NCI-H526 treated with DMSO at 0.1 percent for 48 hours (cell line): Measurements from ENCODE around the gene ESRRG.

Experiments used
- DNase-seq: peaks from one replicate; lab custom pipeline; 2025; lab: John Stamatoyannopoulos, UW

Gene ESRRG

DNA sequence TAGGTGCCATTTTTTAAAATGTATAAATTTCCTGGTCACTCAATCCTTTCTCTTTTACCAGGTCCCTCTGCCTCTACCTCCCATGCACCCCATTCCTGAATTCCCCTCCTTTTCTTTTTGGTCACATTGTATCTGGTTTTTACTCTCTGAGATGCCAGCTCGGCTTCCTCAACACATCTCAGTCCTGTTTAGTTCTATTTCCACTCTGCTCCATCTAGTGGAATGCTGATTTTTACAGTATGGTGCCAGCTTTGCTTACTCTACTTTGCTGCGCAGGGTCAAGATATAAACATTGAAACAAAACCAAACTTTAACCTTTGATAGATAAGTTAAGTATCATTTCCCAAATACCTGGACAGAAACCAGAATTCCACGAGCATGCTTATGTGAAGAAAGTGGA is 96.0 kb downstream of the ESRRG start:
- DNase-seq: no peak

DNA sequence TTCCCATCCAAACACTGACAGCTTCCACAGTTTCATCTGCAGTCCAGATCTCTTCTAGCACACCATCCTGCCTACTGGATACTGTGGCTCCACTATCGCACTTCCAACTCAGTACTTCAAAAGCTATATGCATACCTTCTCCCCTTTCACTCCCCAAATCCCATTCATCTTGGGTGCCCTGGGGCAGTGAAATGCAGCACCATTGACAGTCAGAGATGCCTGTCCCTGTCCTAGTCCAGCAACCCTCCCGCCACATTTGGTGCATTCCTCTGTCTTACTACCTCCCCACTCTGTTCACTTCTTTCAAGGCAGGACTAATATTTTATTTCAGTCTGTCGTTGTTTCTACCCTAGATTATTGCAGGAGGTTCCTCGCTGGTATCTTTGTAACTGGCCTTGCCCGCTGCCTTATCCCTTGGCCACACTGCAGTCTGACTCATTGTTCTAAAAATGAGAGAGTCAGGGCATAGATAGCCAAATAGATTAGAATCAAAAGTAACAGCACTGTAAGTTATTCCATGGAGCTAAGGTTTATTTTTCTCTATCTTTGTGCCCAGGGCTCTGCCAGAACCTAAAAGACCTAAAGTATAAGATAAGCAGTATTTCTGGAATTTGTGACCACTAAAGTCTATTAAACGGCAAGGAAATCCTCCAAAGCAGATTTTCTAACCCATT is 96.7 kb downstream of the ESRRG start:
- DNase-seq: no peak

DNA sequence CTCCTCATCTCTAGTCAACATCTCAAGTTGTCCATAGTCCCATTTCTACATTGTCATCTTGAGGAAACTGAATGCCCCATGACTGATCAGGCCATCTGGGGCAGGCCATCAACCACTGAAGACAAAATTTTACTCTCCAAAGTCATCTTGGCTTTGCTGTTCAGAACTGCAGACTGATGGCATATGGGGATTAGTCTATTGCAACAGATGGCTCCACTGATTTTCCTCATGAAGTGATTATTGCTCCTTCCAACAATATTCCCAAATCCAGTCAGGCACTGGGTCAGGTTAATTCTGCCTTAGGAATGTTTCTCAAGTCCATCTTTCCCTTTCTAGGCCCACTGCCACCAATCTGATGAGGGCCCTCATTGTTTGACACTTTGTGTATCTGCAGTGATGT is 101.7 kb downstream of the ESRRG start:
- no peak for DNase-seq

DNA sequence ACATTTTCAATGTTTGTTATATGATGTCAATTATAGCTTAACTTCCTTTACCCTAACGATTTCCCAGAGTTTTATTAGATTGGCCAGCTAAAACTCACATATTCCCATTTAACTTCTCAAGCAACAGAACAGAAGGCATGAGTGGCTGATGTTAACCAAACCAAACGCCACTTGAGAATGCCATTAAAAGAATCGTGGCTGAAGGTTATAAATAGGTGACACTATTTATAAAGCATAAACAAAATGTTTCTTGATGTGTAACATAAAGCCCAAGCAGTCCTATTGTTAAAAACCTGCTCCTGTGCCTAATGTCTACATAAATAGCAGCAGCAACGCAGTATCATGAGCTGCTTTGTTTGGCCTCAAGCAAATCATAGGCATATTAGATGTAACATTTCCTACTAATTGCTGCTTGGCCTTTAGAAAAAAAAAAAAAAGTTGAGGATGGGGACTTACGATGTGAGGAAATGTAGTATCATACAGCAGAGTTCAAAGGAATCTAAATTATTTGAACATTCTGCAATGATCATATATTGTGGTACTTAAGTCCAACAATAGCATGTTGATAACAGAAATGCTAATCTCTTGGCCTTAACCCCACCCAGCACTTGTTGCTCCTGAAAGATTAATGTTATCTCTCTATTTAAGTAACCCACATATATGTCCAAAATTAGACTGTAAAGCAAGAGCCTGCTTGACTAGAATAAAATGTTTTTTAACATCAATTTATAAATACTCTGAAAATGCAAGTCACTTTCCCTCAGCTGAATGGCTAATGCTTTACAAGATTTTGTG is 106.0 kb downstream of the ESRRG start:
- DNase-seq: peak; percentile 14

DNA sequence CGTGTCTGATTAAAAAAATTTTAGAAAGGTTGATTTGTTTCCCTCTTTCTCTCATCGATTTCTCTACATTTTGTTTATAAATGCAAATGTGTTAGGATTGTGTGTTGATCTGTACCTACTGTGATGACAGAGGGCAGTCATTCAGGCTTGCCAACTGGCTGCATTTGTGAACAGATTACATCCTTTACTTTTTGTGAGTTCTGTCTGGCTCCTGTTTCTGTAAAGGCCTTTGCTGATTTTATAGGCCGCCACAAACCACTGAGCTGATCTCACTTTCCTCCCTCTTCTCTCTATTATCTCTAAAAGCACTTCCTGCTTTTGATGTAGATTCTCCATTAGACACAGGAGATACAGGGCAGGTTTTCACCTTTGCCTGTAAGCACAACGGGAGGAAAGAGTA is 106.8 kb downstream of the ESRRG start:
- DNase-seq: no peak

DNA sequence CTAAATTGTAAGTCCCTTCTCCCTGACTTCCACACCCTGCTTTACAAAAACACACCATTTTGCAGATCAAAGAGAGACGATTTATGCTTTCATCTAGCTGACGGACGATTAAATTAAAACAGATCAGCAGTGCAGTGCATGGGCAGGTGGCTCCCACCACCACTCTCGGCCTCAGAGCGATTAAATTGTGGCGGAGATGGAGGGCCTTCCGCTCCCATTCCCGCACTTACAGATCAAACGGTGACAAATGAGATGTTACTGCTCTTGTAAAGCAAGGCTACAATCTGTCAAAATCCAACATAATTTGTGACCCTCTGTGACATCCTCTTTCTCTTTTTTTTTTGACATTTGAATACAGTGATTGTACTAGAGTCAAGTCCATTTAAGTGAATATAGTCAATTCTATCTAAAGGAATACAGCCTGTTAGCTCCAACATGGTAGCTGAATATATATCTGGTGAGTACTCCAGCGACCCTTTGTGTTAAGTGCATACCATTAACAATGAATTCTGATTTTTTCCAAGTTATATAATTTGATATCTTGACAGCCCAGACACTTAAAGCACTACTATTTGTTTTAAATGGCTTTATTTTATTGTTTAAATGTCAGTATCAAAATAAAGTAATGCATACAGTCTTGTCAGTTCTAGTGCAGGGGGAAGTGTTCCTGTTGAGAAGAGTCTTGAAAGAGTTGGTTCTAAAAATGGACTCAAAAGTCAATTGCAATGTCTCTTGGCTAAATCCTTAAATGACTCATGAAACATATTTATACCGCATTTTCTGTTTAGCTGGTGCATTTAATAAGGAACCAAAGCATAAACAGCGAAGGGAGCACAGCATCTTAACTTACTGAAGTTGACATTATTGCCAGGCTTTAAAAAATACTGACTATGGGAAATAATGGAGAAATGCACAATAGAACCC is 109.0 kb downstream of the ESRRG start:
- DNase-seq: no peak

DNA sequence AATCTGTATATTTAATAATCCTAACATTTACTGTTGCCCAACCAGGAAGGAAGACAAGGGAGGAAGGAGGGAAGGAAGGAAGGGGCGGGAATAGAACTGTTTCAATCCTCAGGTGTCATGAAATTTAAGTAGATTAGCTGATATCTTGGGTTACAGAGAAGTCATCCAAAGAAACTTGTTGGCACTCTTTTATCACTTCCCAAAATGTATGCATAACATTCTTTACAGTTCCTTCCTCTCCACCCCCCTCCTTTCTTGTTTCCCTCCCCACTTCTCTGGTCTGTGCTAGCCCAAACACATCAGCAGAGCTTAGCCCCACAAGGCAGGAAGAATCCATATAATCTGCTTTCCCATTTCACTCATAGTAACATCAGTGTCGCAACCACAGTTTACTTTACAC is 110.9 kb downstream of the ESRRG start:
- DNase-seq: no peak

DNA sequence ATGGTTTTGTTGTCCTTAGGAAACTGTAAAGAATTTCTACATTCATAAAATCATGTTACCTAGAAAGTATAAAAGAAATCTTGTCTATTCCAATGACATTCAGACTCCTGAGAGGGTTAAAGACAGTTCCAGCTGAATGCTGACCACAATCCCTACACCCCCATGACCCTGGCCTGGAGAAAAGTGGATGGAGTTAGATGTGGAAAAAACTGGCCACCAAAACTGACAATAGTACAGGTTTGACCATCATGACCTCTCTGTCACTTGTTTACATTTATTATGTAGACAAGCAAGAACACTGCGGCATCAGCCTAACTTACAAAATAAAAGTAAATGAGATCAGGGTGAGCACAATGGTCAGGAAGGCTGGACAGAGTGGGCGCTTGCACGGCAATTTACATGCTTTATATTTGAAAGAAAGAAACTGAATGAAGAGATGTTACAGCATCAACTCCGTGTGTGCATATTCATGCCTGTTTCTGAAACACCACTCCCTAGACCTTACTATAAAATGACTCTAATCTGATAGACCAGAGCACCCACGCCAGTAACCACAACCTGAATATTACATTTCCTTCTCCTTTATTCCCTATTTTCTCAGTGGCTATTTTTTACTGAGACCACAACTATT is 116.0 kb downstream of the ESRRG start:
- no peak for DNase-seq

DNA sequence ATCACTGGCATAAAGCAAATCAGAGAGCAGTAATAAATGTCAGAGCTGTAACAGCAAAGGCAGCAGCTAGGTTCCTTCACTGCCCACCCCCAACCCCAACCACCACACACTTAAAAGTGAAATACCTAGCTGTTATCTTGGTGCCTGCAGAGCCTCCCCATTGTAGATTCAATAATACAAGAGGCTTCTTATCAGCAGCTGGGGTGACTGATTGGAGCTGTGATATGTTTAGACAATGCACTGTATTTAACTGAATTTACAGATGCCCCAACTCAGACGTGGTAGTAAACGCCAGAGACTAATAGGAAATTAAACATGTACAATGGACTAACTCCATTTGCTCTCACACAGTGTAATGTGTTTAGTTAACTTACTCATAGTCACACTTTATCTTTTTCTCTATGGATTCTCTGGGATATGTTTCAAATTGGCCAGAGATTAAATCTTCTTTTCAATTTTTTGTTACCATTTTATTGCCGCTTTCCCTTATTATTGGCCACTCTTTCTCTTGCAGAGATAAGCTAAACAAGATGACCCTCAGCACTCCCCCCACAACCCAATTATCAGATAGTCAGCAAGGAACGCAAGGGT is 117.1 kb downstream of the ESRRG start:
- no peak for DNase-seq

DNA sequence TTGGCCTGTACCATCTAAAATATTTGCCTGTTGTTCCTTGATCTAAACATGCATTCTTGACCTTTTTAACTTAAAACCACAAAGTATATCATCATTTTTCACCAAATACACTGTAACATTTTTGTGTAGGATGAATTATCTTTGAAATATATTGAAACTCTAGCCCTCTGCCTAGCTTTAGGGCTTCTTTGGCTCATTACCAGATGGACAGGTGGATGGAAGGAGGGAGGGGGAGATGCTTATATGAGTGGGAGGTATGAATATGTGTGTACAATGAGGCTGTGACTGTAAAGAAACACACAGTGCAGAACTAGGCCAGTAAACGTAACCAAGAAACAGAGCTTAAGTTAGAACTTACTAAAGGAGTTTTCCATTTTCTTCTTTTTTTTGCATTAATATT is 118.5 kb downstream of the ESRRG start:
- peak; percentile 3 for DNase-seq

DNA sequence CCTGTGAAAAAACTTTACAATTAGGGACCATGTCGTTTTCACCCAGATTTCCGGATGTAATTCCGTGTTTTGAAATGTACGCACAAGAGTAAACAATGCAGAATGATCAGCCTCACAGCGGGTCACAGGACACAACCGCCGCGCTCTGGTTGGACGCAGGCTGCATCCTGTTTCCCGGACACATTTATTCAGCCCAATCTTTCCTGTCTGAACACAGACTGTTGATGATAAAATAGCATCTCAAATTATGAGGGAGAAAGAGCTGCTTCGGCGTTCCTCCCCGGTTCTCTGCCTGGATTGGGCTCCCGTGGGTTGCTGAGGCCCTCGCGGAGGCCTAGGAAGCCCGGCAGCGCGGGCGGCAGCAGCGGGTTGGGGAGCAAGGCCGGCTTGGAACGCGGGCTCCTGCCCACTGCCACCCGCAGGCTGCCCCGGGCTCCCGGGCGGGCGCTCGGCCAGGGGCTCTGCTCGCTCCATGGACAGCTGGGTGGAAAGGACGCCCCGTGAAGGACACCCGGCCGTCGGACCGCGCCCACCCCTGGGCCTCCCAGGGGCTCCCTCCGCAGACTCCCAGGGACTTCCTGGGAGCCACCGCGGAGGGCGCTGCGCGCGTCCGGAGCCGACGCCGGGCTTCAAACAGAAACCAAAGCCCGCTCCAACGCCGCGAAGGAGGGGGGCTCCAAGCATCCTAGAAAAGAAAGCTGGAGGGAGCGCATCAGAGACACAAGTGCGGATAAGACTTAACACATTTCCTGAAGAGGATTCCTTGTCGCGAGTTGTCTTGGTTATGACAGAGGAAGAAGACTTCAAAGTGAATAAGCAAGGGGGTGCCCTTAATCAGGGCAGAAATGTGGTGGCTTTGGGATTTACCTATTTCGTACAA is 122.3 kb downstream of the ESRRG start:
- peak; percentile 50 for DNase-seq

DNA sequence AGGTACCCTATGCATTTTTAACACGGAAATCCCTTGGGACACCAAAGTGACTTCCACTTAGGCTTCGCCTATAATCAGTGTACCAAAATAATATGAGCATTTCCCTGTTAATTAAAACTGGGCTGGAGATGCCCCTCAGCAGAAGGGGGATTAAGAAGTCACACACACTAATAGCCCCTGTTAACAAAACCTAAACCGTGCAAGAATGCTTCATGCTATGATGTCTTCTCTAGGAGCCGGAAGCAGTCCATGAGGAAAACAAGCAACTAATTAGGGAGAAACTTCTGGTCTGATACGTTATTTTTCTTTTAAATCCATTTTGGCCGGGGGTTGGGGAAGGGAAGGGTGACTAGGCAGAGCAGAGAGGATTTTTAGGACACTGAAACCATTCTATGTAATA is 123.4 kb downstream of the ESRRG start:
- DNase-seq: no peak

DNA sequence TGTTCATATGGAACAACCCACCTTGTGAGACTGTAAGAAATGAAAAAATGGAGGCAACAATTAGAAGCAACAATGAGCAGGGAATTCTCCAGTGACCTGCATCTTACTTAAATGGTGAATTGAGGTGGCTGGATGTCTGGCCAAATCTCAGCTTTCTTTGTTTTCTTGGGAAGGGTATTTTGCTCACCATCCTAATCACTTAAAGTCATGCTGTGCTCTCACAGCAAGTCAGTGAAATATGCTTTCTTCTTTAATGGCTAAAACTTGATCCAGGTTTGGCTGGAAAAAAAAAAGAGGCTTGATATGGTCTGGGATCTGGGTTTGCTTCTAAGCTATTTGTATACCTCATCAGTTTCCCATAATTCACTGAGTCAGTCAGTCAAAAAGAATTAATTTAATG is 124.8 kb downstream of the ESRRG start:
- DNase-seq: no peak

DNA sequence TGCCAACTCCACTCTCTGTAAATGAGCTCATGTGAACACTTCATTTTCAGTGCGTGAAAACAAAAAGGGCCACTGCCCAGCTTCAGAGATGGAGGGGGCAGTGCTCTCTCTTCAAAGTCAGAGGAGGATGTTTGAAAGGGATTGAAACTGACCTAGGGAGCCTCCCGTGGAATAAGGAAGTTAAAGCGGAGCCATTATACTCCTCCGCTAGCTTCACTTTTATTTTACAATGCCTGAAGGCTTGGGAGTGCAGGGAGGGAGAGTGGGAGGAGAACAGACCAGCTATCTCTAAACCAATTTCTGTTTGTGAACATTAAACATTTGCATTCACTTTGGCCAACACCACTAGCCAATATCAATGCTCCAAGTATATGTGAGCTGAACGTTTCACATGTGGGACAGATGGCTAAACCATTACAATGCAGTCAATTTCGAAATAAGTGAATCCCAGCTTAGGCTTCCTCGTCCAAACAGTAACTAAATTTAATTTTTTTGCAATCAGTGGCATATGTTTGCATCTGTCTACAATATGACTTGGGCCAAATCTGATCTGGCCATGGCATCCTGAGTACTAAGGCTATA is 126.9 kb downstream of the ESRRG start:
- DNase-seq: no peak

DNA sequence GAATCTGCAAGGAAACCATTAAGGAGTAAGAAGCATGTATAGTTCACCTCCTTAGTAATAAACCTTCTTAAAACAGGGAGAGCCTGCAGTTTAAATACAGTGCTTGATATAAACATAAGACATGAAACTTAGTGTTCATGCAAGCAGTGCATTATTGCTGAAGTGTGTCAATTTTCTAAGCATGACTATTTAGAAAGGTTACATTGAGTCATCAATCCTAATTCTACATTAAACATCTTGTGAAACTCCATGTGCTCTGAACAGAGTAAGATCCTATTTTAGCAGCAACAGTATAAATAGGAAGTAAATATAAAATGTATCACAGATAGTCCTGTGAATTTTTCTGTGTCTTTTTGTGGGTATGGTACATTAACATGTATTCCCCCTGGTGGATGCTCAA is 135.5 kb downstream of the ESRRG start:
- no peak for DNase-seq

DNA sequence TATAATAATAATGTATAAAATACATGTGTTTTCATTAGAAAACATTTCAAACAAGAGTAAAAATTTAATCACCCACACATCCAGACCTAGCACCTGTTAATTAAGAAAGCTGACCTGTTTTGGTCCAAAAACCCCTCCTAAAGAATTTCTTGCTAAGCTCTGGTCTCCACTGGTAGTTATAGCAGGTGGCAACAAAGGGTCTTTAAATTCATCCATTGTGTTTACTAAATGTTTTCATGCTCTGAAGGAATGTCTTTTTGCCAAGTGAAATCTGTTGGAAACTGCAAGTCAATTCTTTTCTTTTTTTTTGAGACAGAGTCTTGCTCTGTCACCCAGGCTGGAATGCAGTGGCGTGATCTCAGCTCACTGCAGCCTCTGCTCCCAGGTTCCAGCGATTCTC is 141.1 kb downstream of the ESRRG start:
- DNase-seq: no peak

DNA sequence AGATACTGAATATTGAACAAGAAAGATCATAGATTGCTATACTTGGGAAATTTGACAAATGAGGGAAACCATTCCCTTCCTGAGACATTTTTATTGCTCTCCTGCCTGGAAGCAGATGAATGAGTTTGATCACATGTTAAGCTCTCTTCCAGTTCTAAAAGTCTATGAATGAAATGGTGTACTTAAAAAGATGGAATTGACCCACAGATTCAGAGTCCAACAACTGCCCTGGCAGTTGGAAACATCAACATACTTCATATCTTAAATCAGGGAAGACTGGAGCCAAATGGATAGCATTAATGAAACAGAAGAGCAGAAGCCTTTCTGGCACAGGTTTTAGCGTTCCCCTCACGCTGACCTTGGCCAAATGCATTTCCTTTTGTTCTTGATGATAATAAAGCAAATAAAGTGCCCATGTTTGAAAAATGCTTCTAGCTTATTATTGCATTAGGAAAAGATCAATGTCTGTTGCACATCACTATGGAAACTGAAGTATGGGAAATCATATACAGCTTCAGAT is 142.6 kb downstream of the ESRRG start:
- DNase-seq: no peak

DNA sequence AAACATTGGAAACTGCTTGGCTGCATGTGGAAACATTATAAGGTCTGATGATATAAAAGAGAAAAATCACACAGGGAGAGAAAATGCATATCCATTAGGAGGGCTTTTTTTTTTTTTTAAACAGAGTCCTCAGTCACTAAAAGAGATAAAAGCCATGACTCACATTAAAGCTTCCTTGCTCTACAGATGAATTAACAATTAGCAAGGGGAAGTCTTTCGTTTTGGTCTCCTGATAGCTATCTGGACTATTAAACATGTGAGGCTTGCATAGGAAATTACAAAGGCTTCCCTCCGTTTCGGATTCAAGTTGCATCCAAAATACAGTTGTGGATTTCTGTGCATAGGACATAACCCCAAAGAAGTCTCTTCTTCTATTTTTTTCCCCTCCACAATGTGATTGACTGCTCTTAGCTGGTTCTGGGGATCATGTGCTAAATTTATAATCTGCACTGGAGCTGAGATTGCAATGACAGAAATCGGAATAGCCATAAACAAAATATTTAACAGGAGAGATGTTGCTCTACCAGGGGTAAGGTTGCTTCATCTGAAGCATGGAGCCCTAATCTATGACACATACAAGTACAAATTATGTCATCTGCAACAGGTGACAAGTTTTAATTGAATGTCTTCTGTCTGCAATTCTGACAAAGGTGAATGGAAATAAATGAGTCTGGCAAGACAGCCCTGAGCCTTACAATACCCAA is 146.8 kb downstream of the ESRRG start:
- DNase-seq: no peak

DNA sequence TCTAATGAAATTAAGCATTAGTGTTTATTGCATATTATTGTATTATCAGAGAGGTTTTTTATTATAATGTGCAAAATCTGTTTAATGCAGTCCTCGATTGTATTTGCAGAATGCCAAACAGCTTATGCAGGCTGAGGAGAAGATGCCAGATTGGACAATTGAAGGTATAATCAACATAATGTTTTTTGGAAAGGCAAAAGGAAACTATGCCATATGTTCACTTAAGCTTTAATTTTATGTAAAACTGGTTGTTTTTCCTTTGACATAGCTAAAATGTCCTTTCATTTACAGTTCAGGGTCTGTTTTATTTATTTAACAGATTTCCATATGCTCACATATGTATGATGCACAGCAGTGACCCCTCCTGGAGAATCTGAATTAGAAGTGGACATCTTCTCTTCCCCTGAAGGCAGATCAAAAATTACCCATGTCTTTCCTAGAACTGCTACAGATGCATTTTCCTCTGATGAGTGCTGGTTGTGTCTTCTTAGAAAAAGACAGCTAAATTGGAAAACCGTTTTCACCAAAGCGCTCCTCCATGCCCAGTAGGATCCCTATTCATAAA is 156.5 kb downstream of the ESRRG start:
- no peak for DNase-seq
